HCT116 (cell line): Measurements from ENCODE around the gene MACIR. TPM values are rescaled to one million over a fixed set of nuclear protein-coding genes. Genes with fewer than 3 reads are reported as not detected.

Experiments
- ATAC-seq: fragments of 200-7000 bp; cut with Tn5 transposase; 2 replicates; pipeline ENCODE4 v1.9.1; 2020; ENCODE audit warnings: mild to moderate bottlenecking, moderate library complexity
- BruUV-seq: library from RNA; stranded (reverse); fragments of 400-500 nt; replicated peaks from 2 replicates; lab custom pipeline; 2021; lab: Mats Ljungman, UMichigan
- CTCF ChIA-PET: fragments of 300-600 bp; sonication (Branson Sonifier 250); formaldehyde crosslinking; loops from one replicate; lab custom pipeline; 2021; ENCODE audit warnings: antibody characterized with exemption; lab: Charles Lee
- POLR2A ChIA-PET: fragments of 300-600, 350-600 bp; sonication (Branson Sonifier 250); formaldehyde crosslinking; loops from one replicate; lab custom pipeline; 2021; ENCODE audit warnings: antibody characterized with exemption; lab: Charles Lee
- RAD21 ChIA-PET, 2 experiments: fragments of 300-600 bp; sonication (Branson Sonifier 250); formaldehyde crosslinking; loops; one replicate each; lab custom pipeline; 2023; ENCODE audit warnings: low total read pairs in 2 of 2; ENCODE audit not compliant: uncharacterized antibody in 2 of 2, unreplicated experiment in 2 of 2, low non-redundant PET in 1 of 2; lab: Charles Lee
- DNase-seq: peaks from one replicate; pipeline ENCODE4 v3.0.0-alpha.2; 2010; ENCODE audit warnings: low read depth, low spot score
- H2AFZ ChIP-seq: fragments of 200-600 bp; shearing (Covaris generic), sonication (generic); 2 replicates; pipeline ENCODE4 v1.6.1; 2017; ENCODE audit warnings: low read depth, mixed run types, mixed read lengths, antibody characterized with exemption, low read length; ENCODE audit not compliant: poor library complexity, severe bottlenecking
- H3K27ac ChIP-seq: 2 replicates; pipeline ENCODE4 v1.5.1; 2012; ENCODE audit warnings: low read depth, low read length
- H3K27me3 ChIP-seq: fragments of 200-600 bp; sonication (generic); 2 replicates; pipeline ENCODE4 v1.6.1; 2016; ENCODE audit warnings: mixed run types, low read length, mixed read lengths; ENCODE audit not compliant: insufficient read depth
- H3K36me3 ChIP-seq, 2 experiments: fragments of 200-500 bp in 1 of 2; fragments of 200-600 bp in 1 of 2; sonication (Bioruptor generic) in 1 of 2; sonication (generic) in 1 of 2; 2 replicates each; pipeline versions ENCODE4 v1.5.1 to v1.6.1; 2014 to 2016; ENCODE audit warnings: low read length in 2 of 2, inconsistent platforms in 1 of 2, mixed read lengths in 1 of 2, mixed run types in 1 of 2; ENCODE audit not compliant: insufficient read depth in 2 of 2, control insufficient read depth in 1 of 2
- H3K4me1 ChIP-seq, 2 experiments: fragments of 200-600 bp in 1 of 2; sonication (generic) in 1 of 2; 2 replicates each; pipeline versions ENCODE4 v1.5.1 to v1.6.1; 2012 to 2017; ENCODE audit warnings: low read length in 2 of 2, inconsistent platforms in 1 of 2, mild to moderate bottlenecking in 1 of 2, mixed read lengths in 1 of 2, mixed run types in 1 of 2, moderate library complexity in 1 of 2; ENCODE audit not compliant: insufficient read depth in 2 of 2, control insufficient read depth in 1 of 2
- H3K4me2 ChIP-seq: fragments of 200-600 bp; sonication (generic); 2 replicates; pipeline ENCODE4 v1.6.1; 2017; ENCODE audit warnings: mixed run types, low read length, mixed read lengths
- H3K4me3 ChIP-seq, 2 experiments: fragments of 200-600 bp in 1 of 2; sonication (generic) in 1 of 2; replicated peaks in 1 of 2; 2 replicates each; pipeline ENCODE4 v1.5.1; 2011 to 2016; ENCODE audit warnings: low read length in 2 of 2, control low read depth in 1 of 2, low read depth in 1 of 2, mild to moderate bottlenecking in 1 of 2, mixed read lengths in 1 of 2, mixed run types in 1 of 2
- H3K79me2 ChIP-seq: fragments of 200-600 bp; sonication (generic); 2 replicates; pipeline ENCODE4 v1.6.1; 2017; ENCODE audit warnings: mild to moderate bottlenecking, mixed run types, low read length, moderate library complexity, mixed read lengths; ENCODE audit not compliant: insufficient read depth
- H3K9ac ChIP-seq: fragments of 200-600 bp; sonication (generic); 2 replicates; pipeline ENCODE4 v1.6.1; 2016; ENCODE audit warnings: low read length, mixed read lengths
- H3K9me2 ChIP-seq: fragments of 200-600 bp; sonication (generic), shearing (Covaris generic); 2 replicates; pipeline ENCODE4 v1.6.1; 2017; ENCODE audit warnings: mixed run types, mild to moderate bottlenecking, moderate library complexity; ENCODE audit not compliant: insufficient read depth
- H3K9me3 ChIP-seq, 2 experiments: fragments of 200-500 bp in 1 of 2; fragments of 200-600 bp in 1 of 2; sonication (Bioruptor generic) in 1 of 2; sonication (generic) in 1 of 2; 2 replicates each; pipeline ENCODE4 v1.6.1; 2014 to 2017; ENCODE audit warnings: low read length in 2 of 2, mixed read lengths in 2 of 2, inconsistent platforms in 1 of 2, low read depth in 1 of 2, mild to moderate bottlenecking in 1 of 2, mixed run types in 1 of 2, moderate library complexity in 1 of 2; ENCODE audit not compliant: control insufficient read depth in 1 of 2, insufficient read depth in 1 of 2
- H4K20me1 ChIP-seq: fragments of 200-600 bp; sonication (generic), shearing (Covaris generic); 2 replicates; pipeline ENCODE4 v1.6.1; 2017; ENCODE audit warnings: mixed run types, mild to moderate bottlenecking, moderate library complexity; ENCODE audit not compliant: insufficient read depth
- CBX3 ChIP-seq: IDR thresholded peaks from 2 replicates; pipeline ENCODE4 v1.6.1; 2012; ENCODE audit warnings: low read depth
- CTCF ChIP-seq, 3 experiments: fragments of 200-600 bp in 1 of 3; sonication (generic) in 1 of 3; IDR thresholded peaks in 2 of 3; conservative IDR thresholded peaks in 1 of 3; 2 replicates each; pipeline ENCODE4 v1.5.1; 2012 to 2017; ENCODE audit warnings: low read depth in 2 of 3, low read length in 2 of 3, antibody characterized with exemption in 1 of 3, borderline replicate concordance in 1 of 3, control low read depth in 1 of 3, mild to moderate bottlenecking in 1 of 3, mixed read lengths in 1 of 3, mixed run types in 1 of 3, moderate library complexity in 1 of 3; ENCODE audit not compliant: insufficient read depth in 1 of 3
- EZH2 ChIP-seq: fragments of 200-600 bp; sonication (generic); IDR thresholded peaks from 2 replicates; pipeline ENCODE4 v1.6.1; 2017; ENCODE audit warnings: antibody characterized with exemption, mixed run types
- MAX ChIP-seq: IDR thresholded peaks from 2 replicates; pipeline ENCODE4 v1.6.1; 2012
- POLR2A ChIP-seq: IDR thresholded peaks from 2 replicates; pipeline ENCODE4 v1.7.0; 2011; ENCODE audit warnings: borderline replicate concordance; ENCODE audit not compliant: insufficient read depth, insufficient read length; ENCODE audit errors: extremely low read depth
- RAD21 ChIP-seq: IDR thresholded peaks from 2 replicates; pipeline ENCODE4 v1.6.1; 2012; ENCODE audit warnings: low read depth, mild to moderate bottlenecking
- TCF7L2 ChIP-seq: IDR thresholded peaks from 2 replicates; pipeline ENCODE4 v1.7.0; 2011; ENCODE audit warnings: borderline replicate concordance, inconsistent platforms; ENCODE audit not compliant: insufficient read depth, insufficient read length; ENCODE audit errors: extremely low read depth
- intact Hi-C: fragments of 100-400 bp; cut with micrococcal nuclease; formaldehyde crosslinking; loops from 2 replicates; pipeline ENCODE4 v1.10.0; 2022
- total RNA-seq: library from RNA; stranded (reverse); gene quantifications from one replicate; pipeline ENCODE4 v1.2.1, GENCODE V29; 2021; ENCODE audit not compliant: unreplicated experiment

Gene MACIR
- total RNA-seq, 1 experiment from 2014 or later: 10.4 TPM

GRCh38 chr5:103223031-103223955, 35.3 kb upstream of the MACIR start:
- Histone ChIP-seq H3K4me1 (peaks cover 0 to 7% of the 10 kb centered on the region in 2 experiments; a peak in 1 of 4 replicates), H3K9me3 (no peaks in the 10 kb centered on the region), H4K20me1 (no peaks in the 10 kb centered on the region), H3K36me3 (no peaks in the 10 kb centered on the region), H3K4me2 (no peak overlapping the region), H3K79me2 (no peaks in the 10 kb centered on the region), H3K27ac (no peak overlapping the region), H3K9ac (no peak overlapping the region), H3K9me2 (no peaks in the 10 kb centered on the region), H3K4me3 (no peak overlapping the region), H2AFZ (no peak overlapping the region), H3K27me3 (no peaks in the 10 kb centered on the region)
- CTCF ChIA-PET: interaction anchor here (1.4 to 2.5 kb wide), 3 partner anchors 9 to 192 kb away, joined by 3 to 12 read pairs (median 3); no protein-coding TSS in a partner anchor
- no TSS peak for BruUV-seq
- DNase-seq (no peak), ATAC-seq (no peak)
- intact Hi-C loops: no loop called here
- RAD21 ChIA-PET: no interaction called here
- POLR2A ChIA-PET: no interaction called here
- TF ChIP-seq TCF7L2 (no peak), MAX (no peak)

GRCh38 chr5:103224118-103224893, 34.3 kb upstream of the MACIR start:
- TF ChIP-seq CTCF (IDR thresholded peaks at IDR 0.05 in 2 of 3, conservative IDR thresholded peaks at IDR 0.05 in 1 of 3; ENCODE audit: borderline replicate concordance in 1 of 3, insufficient read depth in 1 of 3, low read depth in 2 of 3, low read length in 2 of 3): peak; percentile 43 to 73 (median 67); a peak in 5 of 6 replicates
- TF ChIP-seq RAD21: peak; percentile 75
- no peak for TF ChIP-seq EZH2
- TF ChIP-seq POLR2A: no peak
- 0 out of 2 replicates have a peak, but pooled peaks have one; percentile 26 for TF ChIP-seq CBX3
- Histone ChIP-seq H3K4me3 (no peak overlapping the region), H3K4me2 (peak overlapping the region; percentile 52), H4K20me1 (no peaks in the 10 kb centered on the region), H3K9me3 (no peaks in the 10 kb centered on the region), H3K4me1 (peaks cover 0 to 7% of the 10 kb centered on the region in 2 experiments; a peak in 1 of 4 replicates), H3K9ac (no peak overlapping the region), H3K36me3 (no peaks in the 10 kb centered on the region), H3K27me3 (no peaks in the 10 kb centered on the region), H3K9me2 (no peaks in the 10 kb centered on the region), H3K27ac (no peak overlapping the region), H3K79me2 (no peaks in the 10 kb centered on the region), H2AFZ (peak overlapping the region; percentile 13)
- intact Hi-C loops: no loop called here
- peak; percentile 97 for ATAC-seq
- POLR2A ChIA-PET: interaction anchor here (1.0 kb wide), 1 partner anchor 10 kb away, joined by 3 read pairs; no protein-coding TSS in a partner anchor
- BruUV-seq: no TSS peak
- RAD21 ChIA-PET: interaction anchor here (0.7 to 1.2 kb wide), 4 partner anchors 8 to 543 kb away, joined by 3 to 4 read pairs (median 4); partner anchors contain the start of gene MACIR (in 1 of the 2)
- CTCF ChIA-PET: interaction anchor here (0.5 to 2.5 kb wide), 17 partner anchors 8 to 685 kb away, joined by 3 to 18 read pairs (median 3); partner anchors contain the start of gene MACIR
- DNase-seq: peak; percentile 57
